ENCODE results near the gene COX7C.

The COX7C gene

DNA sequence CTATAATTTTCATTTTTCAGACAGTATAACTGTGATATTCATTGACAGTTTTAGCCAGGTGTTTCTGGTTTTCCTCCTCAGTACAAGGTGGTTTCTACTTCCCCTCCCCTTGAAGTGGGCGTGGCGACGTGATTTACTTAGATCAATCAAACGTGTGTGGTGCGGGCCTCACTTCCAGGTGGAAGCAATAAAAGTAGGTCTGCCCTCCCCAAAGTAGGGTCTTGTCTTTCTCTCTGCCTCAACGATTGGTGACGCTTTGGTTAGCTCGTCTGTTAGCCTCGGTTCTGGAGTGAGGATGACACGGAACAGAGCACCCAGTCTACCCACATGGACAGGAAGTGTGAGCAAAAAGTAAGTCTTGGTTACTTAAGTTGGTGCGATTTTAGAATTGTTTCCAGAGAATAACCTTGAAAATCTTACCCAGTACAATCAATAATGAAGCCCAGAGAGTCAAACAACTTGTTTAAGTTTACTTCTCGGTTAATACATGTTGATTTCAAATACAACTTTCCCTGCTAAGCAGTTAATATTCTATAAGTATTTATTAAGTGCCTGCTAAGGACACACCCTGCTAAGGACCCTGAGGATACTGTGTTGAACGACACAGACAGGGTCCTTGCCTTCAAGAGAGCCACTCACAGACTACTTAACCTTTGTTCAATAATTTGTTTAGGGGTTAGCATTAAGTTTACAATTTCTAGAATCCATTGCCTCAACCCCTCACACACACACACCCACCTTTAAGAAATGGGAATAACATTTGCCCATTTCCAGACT is 48.4 kb downstream of the COX7C start:
- DNase-seq: no peak

DNA sequence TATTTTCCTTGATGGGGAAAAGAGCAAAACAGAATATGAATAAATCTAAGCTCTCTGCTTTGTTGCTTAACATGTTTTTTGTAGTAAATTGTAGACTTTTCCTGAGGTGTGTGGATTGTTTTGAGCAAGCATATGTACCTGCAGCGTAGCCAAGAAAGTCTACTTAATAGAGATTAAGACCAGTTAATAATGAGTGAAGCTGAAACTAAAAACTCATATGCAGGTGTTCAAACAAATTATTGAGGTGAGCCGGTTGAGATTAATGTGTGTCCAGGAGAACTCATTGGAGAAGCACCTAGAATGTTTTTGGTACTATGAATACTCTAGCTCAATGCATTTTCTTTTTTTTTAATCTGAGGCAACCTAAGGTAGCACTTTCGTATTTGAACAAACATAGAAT is 49.2 kb downstream of the COX7C start:
- DNase-seq: no peak
